ENCODE data around the gene OSBPL2.

OSBPL2 gene

GRCh38 chr20:62208061-62208794, 30.1 kb upstream of the OSBPL2 start:
- DNase-seq, result no peak

GRCh38 chr20:62208795-62209755, 29.2 kb upstream of the OSBPL2 start:
- DNase-seq, result no peak

- no peak for DNase-seq
These were observed 28.3 kb upstream of the OSBPL2 start for GRCh38 chr20:62209850-62210495.

- no peak for DNase-seq
These were observed 27.8 kb upstream of the OSBPL2 start for GRCh38 chr20:62210496-62210855.

GRCh38 chr20:62211216-62211615, 27.1 kb upstream of the OSBPL2 start:
- DNase-seq, result no peak

- DNase-seq, result no peak
These were observed 26.5 kb upstream of the OSBPL2 start for GRCh38 chr20:62211769-62212288.

- no peak for DNase-seq
These were observed 26.0 kb upstream of the OSBPL2 start for GRCh38 chr20:62212299-62212698.

GRCh38 chr20:62214067-62214466, 24.3 kb upstream of the OSBPL2 start:
- no peak for DNase-seq

- no peak for DNase-seq
These were observed 23.0 kb upstream of the OSBPL2 start for GRCh38 chr20:62215020-62215990.

GRCh38 chr20:62215991-62216635, 22.2 kb upstream of the OSBPL2 start:
- DNase-seq, result no peak

- DNase-seq, result no peak
These were observed 21.4 kb upstream of the OSBPL2 start for GRCh38 chr20:62216636-62217566.

GRCh38 chr20:62217913-62218773, 20.2 kb upstream of the OSBPL2 start:
- no peak for DNase-seq

GRCh38 chr20:62219101-62219991, 19.0 kb upstream of the OSBPL2 start:
- no peak for DNase-seq

- DNase-seq, result peak; percentile 21
These were observed 18.2 kb upstream of the OSBPL2 start, which contains the start of gene HRH3 for GRCh38 chr20:62219992-62220665. Gene HRH3 (minus strand): TSS chr20:62220278. CDS start chr20:62219970, 308 bp downstream.

GRCh38 chr20:62220666-62221568, 17.4 kb upstream of the OSBPL2 start:
- DNase-seq, result no peak

GRCh38 chr20:62222266-62222850, 16.0 kb upstream of the OSBPL2 start:
- no peak for DNase-seq

All from activated CD4-positive, alpha-beta T cell treated with anti-CD3 and anti-CD28 coated beads for 48 hours (primary cell).